NCI-H526 (cell line): Measurements from ENCODE around the gene ATP4A.
A peak's percentile ranks its signal among the peaks of the same experiment; 100 is the strongest.

Experiments used
- DNase-seq, 2 experiments: peaks; one replicate each; lab custom pipeline; 2025; lab: John Stamatoyannopoulos, UW

Gene ATP4A

DNA sequence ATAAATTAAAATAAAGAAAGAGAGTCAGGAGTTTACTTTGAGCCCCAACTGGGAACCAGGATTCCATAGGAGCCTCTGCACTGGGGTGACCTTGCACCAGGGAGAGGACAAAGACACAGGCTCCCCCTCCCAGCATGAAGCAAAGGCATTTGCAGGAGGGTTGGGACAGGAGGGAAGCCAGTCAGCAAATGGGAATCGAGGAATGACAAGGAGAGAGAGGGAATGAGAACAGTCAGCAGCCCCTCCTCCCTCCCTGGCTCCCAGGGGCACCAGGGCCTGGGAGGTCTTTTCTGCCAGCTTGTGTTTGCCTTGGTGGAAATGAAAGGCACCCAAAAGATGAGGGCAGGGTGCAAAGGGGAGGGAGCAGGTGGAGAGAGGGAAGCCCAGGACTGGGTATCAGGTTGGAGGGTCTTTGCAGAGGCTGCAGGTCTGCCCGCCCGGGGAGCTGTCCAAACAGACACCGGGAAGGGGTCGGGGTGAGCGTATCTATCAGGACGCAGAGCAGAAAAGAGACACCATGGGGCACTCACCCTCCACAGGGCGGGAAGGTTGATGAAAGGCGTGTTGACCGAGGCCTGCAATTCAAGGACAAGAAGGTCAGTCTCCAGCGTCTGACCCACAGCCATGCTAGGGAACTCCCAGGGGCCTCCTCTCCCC lies 39.1 kb downstream of the ATP4A start:
- no peak for DNase-seq

DNA sequence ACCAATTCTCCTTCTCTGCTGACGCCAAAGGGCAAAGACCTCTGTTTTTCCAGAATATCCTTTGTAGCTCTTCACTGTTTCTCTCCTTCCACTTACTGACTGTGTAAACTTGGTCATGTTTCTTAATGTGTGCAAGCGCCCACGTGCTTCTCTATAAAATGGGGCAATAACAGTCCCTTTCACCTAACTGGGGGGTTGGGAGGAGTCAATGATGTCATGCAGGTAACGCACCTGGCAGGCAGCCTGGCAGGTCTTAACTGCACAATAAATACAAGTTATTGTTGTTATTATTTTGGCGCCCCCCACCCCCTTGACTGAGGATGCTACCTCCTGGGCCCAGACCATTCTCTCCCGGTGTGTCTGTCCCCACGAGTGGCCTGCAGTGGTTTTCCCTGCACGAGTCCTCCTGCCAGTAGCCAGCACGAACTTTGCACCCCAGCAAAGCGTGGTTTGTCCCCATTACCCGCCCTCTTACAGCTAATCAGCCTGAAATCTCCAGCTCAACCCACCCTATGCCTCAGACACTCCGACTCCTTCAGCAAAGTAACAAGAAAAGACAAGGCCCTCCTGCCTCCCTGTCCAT lies 40.6 kb downstream of the ATP4A start:
- no peak for DNase-seq

DNA sequence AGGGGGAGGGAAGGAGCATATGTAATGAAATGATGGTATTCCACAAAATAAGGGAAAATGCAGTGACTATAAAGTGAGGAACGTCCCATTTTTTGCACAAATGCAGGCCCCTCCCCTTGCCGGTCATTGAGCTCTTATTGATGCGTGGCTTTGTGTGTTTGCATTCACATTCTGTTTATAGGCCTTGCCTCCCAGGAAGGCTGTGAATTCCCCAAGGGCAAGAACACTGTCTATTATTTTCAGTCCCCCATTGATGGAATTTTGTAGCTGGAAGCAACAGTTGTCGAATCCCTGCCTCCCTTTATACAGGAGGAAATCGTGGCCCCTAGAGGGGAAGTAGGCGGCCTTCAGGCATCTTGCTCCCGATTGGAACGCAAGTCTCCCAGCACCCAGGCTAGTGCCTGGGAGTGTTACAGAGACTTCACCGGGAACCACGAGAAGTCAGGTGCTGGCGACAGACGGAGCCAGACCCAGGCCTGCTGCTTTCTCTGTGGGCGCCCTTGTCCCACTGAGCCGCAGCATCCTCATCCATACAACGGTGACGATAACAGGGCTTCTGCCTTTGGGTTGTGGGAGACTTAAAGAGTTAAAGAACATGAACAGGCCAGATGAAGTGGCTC lies 42.2 kb downstream of the ATP4A start:
- peak in 1 of 2 experiments; percentile 19 for DNase-seq

- DNase-seq = no peak
Observed at GRCh38 chr19:35519291-35519690, 44.2 kb downstream of the ATP4A start.

GRCh38 chr19:35518313-35518712 lies 45.1 kb downstream of the ATP4A start:
- no peak for DNase-seq

DNA sequence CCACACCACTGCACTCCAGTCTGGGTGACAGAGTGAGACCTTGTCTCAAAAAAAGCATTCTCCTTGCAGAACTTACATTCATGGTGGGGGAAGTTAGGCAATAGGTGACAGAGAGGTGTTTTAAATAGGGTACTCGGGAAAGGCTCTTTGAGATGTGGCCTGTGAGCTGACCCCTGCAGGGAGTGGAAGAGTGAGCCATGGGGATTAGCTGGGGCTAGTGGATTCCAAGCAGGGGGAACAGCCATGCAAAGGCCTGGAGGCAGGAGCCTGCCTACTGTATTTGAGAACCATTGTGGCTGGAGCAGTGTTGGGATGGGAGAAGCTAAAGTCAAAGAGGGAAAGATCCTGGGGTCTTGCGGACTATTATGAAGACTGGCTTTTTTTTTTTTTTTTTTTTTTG lies 46.1 kb downstream of the ATP4A start:
- DNase-seq = no peak

DNA sequence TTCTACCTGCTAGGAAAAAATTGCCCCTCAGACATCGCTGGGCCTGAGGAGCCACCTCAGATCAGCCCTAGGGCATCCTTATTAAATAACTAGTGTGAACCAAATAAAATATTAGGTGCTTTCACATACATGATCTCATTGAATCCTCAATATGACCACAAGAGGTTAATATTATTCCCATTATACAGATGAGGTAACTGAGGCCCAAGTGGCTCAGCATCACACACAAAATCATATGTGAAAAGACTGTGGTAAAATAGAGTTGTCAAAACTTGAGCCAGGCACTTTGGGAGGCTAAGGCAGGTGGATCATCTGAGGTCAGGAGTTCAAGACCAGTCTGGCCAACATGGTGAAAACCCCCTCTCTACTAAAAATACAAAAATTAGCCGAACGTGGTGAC lies 47.1 kb downstream of the ATP4A start:
- no peak for DNase-seq

- DNase-seq = peak in 1 of 2 experiments; percentile 30
Observed at GRCh38 chr19:35514282-35514809, 49.1 kb downstream of the ATP4A start.

GRCh38 chr19:35513628-35514281 lies 49.7 kb downstream of the ATP4A start, which contains the start of gene DMKN:
Gene DMKN (minus strand): TSS chr19:35513649. CDS start chr19:35513475, 174 bp downstream.
- peak in 1 of 2 experiments; percentile 59 for DNase-seq

- no peak for DNase-seq
Observed at GRCh38 chr19:35512831-35513627, 50.4 kb downstream of the ATP4A start.

GRCh38 chr19:35511337-35511736 lies 52.1 kb downstream of the ATP4A start:
- DNase-seq = no peak

- DNase-seq = no peak
Observed at GRCh38 chr19:35510626-35510964, 52.9 kb downstream of the ATP4A start.

DNA sequence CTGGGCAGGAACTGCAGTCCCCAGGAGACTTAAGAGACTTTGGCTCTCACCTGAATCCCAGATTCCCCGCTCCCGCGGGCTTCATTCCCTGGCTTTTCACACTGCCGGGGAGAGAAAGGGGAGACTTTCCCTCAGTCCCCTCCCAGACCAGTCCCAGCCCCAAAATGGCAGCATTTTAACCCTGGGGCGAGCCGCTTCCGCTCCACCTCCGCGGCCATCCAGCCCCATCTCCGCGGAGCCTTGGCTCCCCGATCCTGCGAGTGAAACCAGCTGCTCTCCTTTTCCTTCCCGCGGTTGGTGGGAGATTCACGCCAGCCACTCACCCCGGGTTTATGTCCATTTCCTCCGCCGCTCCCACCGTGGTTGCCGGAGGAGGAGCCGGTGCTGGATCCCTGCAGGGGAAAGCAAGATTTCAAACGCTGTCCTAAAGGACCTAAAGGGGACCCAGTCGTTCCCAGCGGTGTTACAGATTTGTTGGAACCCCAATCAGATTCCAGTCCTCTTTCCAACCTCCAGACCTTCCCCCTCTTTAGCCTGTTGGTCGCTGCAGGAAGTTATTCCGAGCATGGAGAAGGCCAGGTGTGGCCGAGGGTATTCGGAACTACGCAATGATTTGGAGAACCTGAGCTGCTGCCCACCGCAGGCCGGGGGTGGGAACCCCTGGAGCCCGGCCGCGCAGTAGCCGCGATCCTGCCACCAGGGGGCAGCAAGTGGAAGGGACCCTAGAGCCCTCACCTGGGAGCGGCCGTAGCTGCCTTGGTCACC lies 53.4 kb downstream of the ATP4A start:
- DNase-seq = peak; percentile 68 to 94

DNA sequence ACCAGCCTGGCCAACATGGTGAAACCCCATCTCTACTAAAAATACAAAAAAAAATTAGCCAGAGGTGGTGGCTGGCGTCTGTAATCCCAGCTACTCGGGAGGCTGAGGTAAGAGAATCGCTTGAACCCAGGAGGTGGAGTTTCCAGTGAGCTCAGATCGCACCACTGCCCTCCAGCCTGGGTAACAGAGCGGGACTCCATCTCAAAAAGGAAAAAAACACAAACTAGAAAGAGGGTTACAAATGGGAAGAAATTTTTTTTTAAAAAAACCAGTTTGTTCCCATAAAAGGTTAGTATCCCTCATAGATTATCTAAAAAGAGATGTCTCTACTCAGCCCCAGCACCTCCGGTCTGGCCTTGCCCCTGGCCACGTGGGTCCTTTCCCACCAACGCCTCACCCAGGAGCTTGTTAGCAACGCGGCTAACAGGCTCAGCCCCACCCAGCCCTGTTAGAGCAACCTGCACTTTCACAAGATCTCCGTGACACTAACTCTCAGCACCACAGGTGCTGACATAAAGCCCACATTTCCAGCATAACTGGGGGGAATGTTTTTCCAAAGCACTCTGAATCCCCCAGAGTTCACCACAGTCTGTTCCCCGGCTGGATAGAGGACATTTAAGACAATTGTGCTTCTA lies 54.3 kb downstream of the ATP4A start:
- peak; percentile 67 to 85 for DNase-seq

GRCh38 chr19:35508129-35508528 lies 55.3 kb downstream of the ATP4A start:
- no peak for DNase-seq

- no peak for DNase-seq
Observed at GRCh38 chr19:35507561-35507960, 55.9 kb downstream of the ATP4A start.

DNA sequence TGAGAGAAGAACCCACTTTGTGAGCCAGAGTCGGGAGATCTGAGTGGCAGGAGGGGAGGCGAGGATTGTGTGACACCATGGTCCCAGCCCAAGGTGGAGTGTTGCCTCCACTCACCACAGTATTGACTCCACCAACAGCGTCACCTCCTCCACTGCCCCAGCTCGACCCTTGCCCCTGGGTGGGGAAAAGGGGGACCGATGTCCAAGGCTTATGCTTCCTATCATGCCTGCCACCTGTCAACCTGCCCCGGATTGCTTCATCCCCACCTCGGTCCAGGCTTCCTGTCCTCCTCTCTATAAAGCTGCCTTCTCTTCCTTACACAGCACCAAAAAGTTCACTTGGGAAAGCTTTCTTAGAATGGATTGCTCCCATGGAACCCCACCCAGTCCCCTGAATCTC lies 57.4 kb downstream of the ATP4A start:
- no peak for DNase-seq

- DNase-seq = no peak
Observed at GRCh38 chr19:35502751-35503150, 60.7 kb downstream of the ATP4A start.

DNA sequence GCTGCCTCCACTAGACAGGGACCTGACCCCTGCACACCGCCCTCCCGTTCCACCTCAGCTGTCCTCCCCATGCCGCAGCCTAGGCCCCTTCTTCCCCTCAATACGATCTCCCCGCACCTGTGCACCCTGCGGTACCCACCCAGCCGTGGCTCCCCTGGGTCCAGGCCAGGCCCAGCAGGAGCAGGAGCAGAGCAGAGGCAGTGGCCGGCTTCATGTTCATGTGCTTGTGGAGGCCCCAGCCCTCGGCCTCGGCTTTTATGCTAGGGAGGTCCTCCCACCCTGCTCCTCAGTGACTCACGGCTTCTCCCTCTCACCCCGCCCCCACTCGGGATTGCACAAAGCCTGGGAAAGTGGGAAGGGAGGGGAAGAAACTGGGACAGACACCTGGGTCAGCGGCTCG lies 61.8 kb downstream of the ATP4A start:
- DNase-seq = no peak

- DNase-seq = no peak
Observed at GRCh38 chr19:35500611-35501010, 62.8 kb downstream of the ATP4A start.
